GM21381 (cell line): ENCODE data around the gene PDGFB.

ENCODE experiments used
- ATAC-seq: cut with Tn5 transposase; IDR thresholded peaks from one replicate; pipeline ENCODE4 v1.9.1; 2021; ENCODE audit warnings: mild to moderate bottlenecking, moderate library complexity; ENCODE audit not compliant: unreplicated experiment

The PDGFB gene

GRCh38 chr22:39244496-39245129, at the start of gene PDGFB:
PDGFB (minus strand) TSS chr22:39244982; CDS start chr22:39243963, 1,019 bp downstream.
- no peak for ATAC-seq

- ATAC-seq = no peak
Measured at GRCh38 chr22:39293766-39294368, 49.1 kb upstream of the PDGFB start.

GRCh38 chr22:39292561-39293074, 47.8 kb upstream of the PDGFB start:
- no peak for ATAC-seq

- no peak for ATAC-seq
Measured at GRCh38 chr22:39292031-39292462, 47.3 kb upstream of the PDGFB start.

- ATAC-seq = no peak
Measured at GRCh38 chr22:39291523-39291922, 46.7 kb upstream of the PDGFB start.

GRCh38 chr22:39290724-39291161, 46.0 kb upstream of the PDGFB start:
- ATAC-seq = no peak

- no peak for ATAC-seq
Measured at GRCh38 chr22:39289975-39290720, 45.4 kb upstream of the PDGFB start.

- ATAC-seq = no peak
Measured at GRCh38 chr22:39289533-39289932, 44.8 kb upstream of the PDGFB start.

GRCh38 chr22:39288135-39288898, 43.5 kb upstream of the PDGFB start:
- ATAC-seq = no peak

GRCh38 chr22:39287076-39287725, 42.4 kb upstream of the PDGFB start:
- ATAC-seq = no peak

GRCh38 chr22:39284983-39285382, 40.2 kb upstream of the PDGFB start:
- no peak for ATAC-seq

GRCh38 chr22:39284142-39284980, 39.6 kb upstream of the PDGFB start:
- no peak for ATAC-seq

GRCh38 chr22:39283322-39284141, 38.8 kb upstream of the PDGFB start:
- no peak for ATAC-seq

- ATAC-seq = no peak
Measured at GRCh38 chr22:39282645-39283321, 38.0 kb upstream of the PDGFB start.

- ATAC-seq = no peak
Measured at GRCh38 chr22:39281126-39281525, 36.3 kb upstream of the PDGFB start.

- ATAC-seq = no peak
Measured at GRCh38 chr22:39280250-39280649, 35.5 kb upstream of the PDGFB start.

- ATAC-seq = no peak
Measured at GRCh38 chr22:39279170-39279850, 34.5 kb upstream of the PDGFB start.

- no peak for ATAC-seq
Measured at GRCh38 chr22:39278040-39278439, 33.3 kb upstream of the PDGFB start.
